Sigmoid colon (tissue), 7 donors: Measurements from ENCODE around the gene STK39. TPM values are rescaled to one million over a fixed set of nuclear protein-coding genes. Genes with fewer than 3 reads are reported as not detected.

Experiments used
- DNase-seq: peaks from one replicate; pipeline ENCODE4 v3.0.0-alpha.2; 2019
- H3K27ac ChIP-seq, 4 donors: fragments of 200-600 bp; sonication (generic); one replicate each; pipeline ENCODE4 v1.5.1; 2016 to 2019; ENCODE audit warnings: mild to moderate bottlenecking in 1 of 4
- H3K27me3 ChIP-seq, 3 donors: fragments of 200-600 bp; sonication (generic); one replicate each; pipeline ENCODE4 v1.5.1; 2019; ENCODE audit warnings: mild to moderate bottlenecking in 1 of 3
- H3K36me3 ChIP-seq, 4 donors: fragments of 200-600 bp; sonication (generic); one replicate each; pipeline ENCODE4 v1.5.1; 2016 to 2019
- H3K4me1 ChIP-seq, 4 donors: fragments of 200-600 bp; sonication (generic); one replicate each; pipeline ENCODE4 v1.5.1; 2017 to 2019
- H3K4me3 ChIP-seq, 4 donors: fragments of 200-600 bp; sonication (generic); one replicate each; pipeline ENCODE4 v1.5.1; 2017 to 2019; ENCODE audit warnings: mild to moderate bottlenecking in 2 of 4, moderate library complexity in 1 of 4
- H3K9me3 ChIP-seq, 4 donors: fragments of 200-600 bp in 3 of 4; sonication (generic) in 3 of 4; one replicate each; pipeline versions ENCODE4 v1.5.1 to v1.6.1; 2013 to 2019
- CTCF ChIP-seq, 4 experiments: fragments of 450-650 bp in 3 of 4; fragments of 200-600 bp in 1 of 4; IDR thresholded peaks; one replicate each; pipeline ENCODE4 v1.5.1; 2016 to 2019; ENCODE audit warnings: antibody characterized with exemption in 4 of 4, mild to moderate bottlenecking in 3 of 4, moderate library complexity in 2 of 4
- EP300 ChIP-seq, 4 donors: sonication (generic); formaldehyde crosslinking; IDR thresholded peaks; one replicate each; pipeline ENCODE4 v1.6.1; 2017; ENCODE audit warnings: antibody characterized with exemption in 4 of 4
- POLR2A ChIP-seq, 2 donors: fragments of 450-650 bp; IDR thresholded peaks; one replicate each; pipeline ENCODE4 v1.6.1; 2016; ENCODE audit warnings: antibody characterized with exemption in 2 of 2, mild to moderate bottlenecking in 2 of 2, moderate library complexity in 2 of 2
- POLR2AphosphoS5 ChIP-seq, 4 donors: sonication (generic); formaldehyde crosslinking; IDR thresholded peaks; one replicate each; pipeline ENCODE4 v1.6.1; 2017; ENCODE audit warnings: antibody characterized with exemption in 4 of 4
- WGBS, 2 donors: extraction: QIAGEN DNeasy Blood & Tissue Kit; methylation state at CpG; one replicate each; pipeline ENCODE4 v1.1.7; 2013; 5-methylcytosine and 5-hydroxymethylcytosine counted together
- intact Hi-C: fragments of 100-400 bp; cut with DNase I; formaldehyde crosslinking; loops from one replicate; pipeline ENCODE4 v1.15.1; 2023
- polyA plus RNA-seq, 3 donors: library from polyadenylated mRNA; stranded (reverse); fragments of 200-250 nt; gene quantifications; one replicate each; pipeline ENCODE4 v1.2.3, GENCODE V29; 2013
- total RNA-seq, 4 donors: library from RNA; depleted of rRNA; stranded (reverse); fragments of >200 nt; gene quantifications; one replicate each; pipeline ENCODE4 v1.1.0, GENCODE V29; 2016
- donor health status: healthy with polysubstance abuse.
- donor health status: Bipolar disorder and iron deficiency.
- donor health status: healthy.

Gene STK39
- total and polyA plus RNA-seq, 7 donors = 13.4 to 44.9 (median 24.1) TPM

GRCh38 chr2:168039881-168040280 is 207.5 kb downstream of the STK39 start:
- no peaks in the 10 kb centered on the region for H3K27me3 ChIP-seq
- H3K4me3 ChIP-seq = no peak overlapping the region
- TF ChIP-seq CTCF (IDR thresholded peaks at IDR 0.05) (no peak), POLR2AphosphoS5 (IDR thresholded peaks at IDR 0.05) (no peak), EP300 (IDR thresholded peaks at IDR 0.05) (no peak), POLR2A (IDR thresholded peaks at IDR 0.05) (no peak)
- intact Hi-C loops = no loop called here
- 63 to 91% methylated on average over 3 of the region's 3 CpGs for WGBS, 2 donors
- DNase-seq = no peak
- no peaks in the 10 kb centered on the region for H3K9me3 ChIP-seq
- H3K36me3 ChIP-seq = no peaks in the 10 kb centered on the region
- no peak overlapping the region for H3K27ac ChIP-seq
- H3K4me1 ChIP-seq = no peaks in the 10 kb centered on the region

- Histone ChIP-seq H3K4me3 (no peak overlapping the region), H3K9me3 (no peaks in the 10 kb centered on the region), H3K27ac (no peak overlapping the region), H3K36me3 (no peaks in the 10 kb centered on the region), H3K27me3 (no peaks in the 10 kb centered on the region), H3K4me1 (no peaks in the 10 kb centered on the region)
- no peak for TF ChIP-seq POLR2A (IDR thresholded peaks at IDR 0.05)
- no peak for TF ChIP-seq POLR2AphosphoS5 (IDR thresholded peaks at IDR 0.05)
- no peak for TF ChIP-seq EP300 (IDR thresholded peaks at IDR 0.05)
- no peak for TF ChIP-seq CTCF (IDR thresholded peaks at IDR 0.05)
- intact Hi-C loops = no loop called here
- DNase-seq = no peak
- 94 to 95% methylated on average over 2 of the region's 2 CpGs for WGBS, 2 donors
Observed at GRCh38 chr2:168037778-168038177, 209.6 kb downstream of the STK39 start.

- no peaks in the 10 kb centered on the region for H3K36me3 ChIP-seq
- no peak overlapping the region for H3K4me3 ChIP-seq
- DNase-seq = no peak
- no peaks in the 10 kb centered on the region for H3K27me3 ChIP-seq
- peaks cover 0 to 8% (median 0%) of the 10 kb centered on the region in 4 donors for H3K4me1 ChIP-seq
- H3K9me3 ChIP-seq = no peaks in the 10 kb centered on the region
- intact Hi-C loops = no loop called here
- WGBS, 2 donors = 93 to 94% methylated on average over 5 of the region's 5 CpGs
- H3K27ac ChIP-seq = no peak overlapping the region
- TF ChIP-seq CTCF (IDR thresholded peaks at IDR 0.05) (no peak), POLR2A (IDR thresholded peaks at IDR 0.05) (no peak), POLR2AphosphoS5 (IDR thresholded peaks at IDR 0.05) (no peak), EP300 (IDR thresholded peaks at IDR 0.05) (no peak)
Observed at GRCh38 chr2:168035458-168035857, 211.9 kb downstream of the STK39 start.

GRCh38 chr2:168034616-168035015 is 212.8 kb downstream of the STK39 start:
- H3K4me1 ChIP-seq = peaks cover 0 to 15% (median 1%) of the 10 kb centered on the region in 4 donors
- no peak overlapping the region for H3K27ac ChIP-seq
- no peaks in the 10 kb centered on the region for H3K9me3 ChIP-seq
- no peak overlapping the region for H3K4me3 ChIP-seq
- no peak for DNase-seq
- intact Hi-C loops = no loop called here
- no peaks in the 10 kb centered on the region for H3K27me3 ChIP-seq
- no peaks in the 10 kb centered on the region for H3K36me3 ChIP-seq
- TF ChIP-seq CTCF (IDR thresholded peaks at IDR 0.05) = no peak
- TF ChIP-seq EP300 (IDR thresholded peaks at IDR 0.05) = no peak
- TF ChIP-seq POLR2AphosphoS5 (IDR thresholded peaks at IDR 0.05) = no peak
- TF ChIP-seq POLR2A (IDR thresholded peaks at IDR 0.05) = no peak
- WGBS, 2 donors = 98% methylated on average over 5 of the region's 5 CpGs

- Histone ChIP-seq H3K4me1 (peaks cover 0 to 21% (median 8%) of the 10 kb centered on the region in 4 donors), H3K27ac (no peak overlapping the region)
- intact Hi-C loops = no loop called here
Observed at GRCh38 chr2:168033966-168034365, 213.4 kb downstream of the STK39 start.

More at GRCh38 chr2:168033966-168034365, 213.4 kb downstream of the STK39 start:
- TF ChIP-seq CTCF (IDR thresholded peaks at IDR 0.05) = no peak
- TF ChIP-seq POLR2A (IDR thresholded peaks at IDR 0.05) = no peak
- TF ChIP-seq EP300 (IDR thresholded peaks at IDR 0.05) = no peak
- TF ChIP-seq POLR2AphosphoS5 (IDR thresholded peaks at IDR 0.05) = no peak
- WGBS, 2 donors = 94 to 96% methylated on average over 1 of the region's 1 CpG
- DNase-seq = no peak
- Histone ChIP-seq H3K4me3 (no peak overlapping the region), H3K27me3 (no peaks in the 10 kb centered on the region), H3K9me3 (no peaks in the 10 kb centered on the region), H3K36me3 (no peaks in the 10 kb centered on the region)
